ENCODE measurements around the gene MRM3.
"Not testable (repeated sequence)": the region's sequence is repeated elsewhere in the genome, so short reads cannot be mapped to it uniquely, and the experiment has no call there.

The MRM3 gene

GRCh38 chr17:781805-782731, at the start of gene MRM3, which contains the start of gene GLOD4:
TSS of gene MRM3 (plus strand) at chr17:782353. CDS start at chr17:782379, 26 bp downstream.
TSS of gene GLOD4 (minus strand) at chr17:782280. CDS start at chr17:782255, 25 bp downstream.
- Mint-ChIP-seq H3K4me3 (peak within 1 kb of the TSS; percentile 97), H3K27me3 (no peaks in the 10 kb centered on the region), H3K27ac (peak within 1 kb of the TSS; percentile 100), H3K36me3 (peaks cover 29% of the 10 kb centered on the region), H3K9me3 (no peaks in the 10 kb centered on the region), H3K4me1 (peaks cover 39% of the 10 kb centered on the region)
- ATAC-seq, result peak; percentile 99

GRCh38 chr17:732902-733720, 49.0 kb upstream of the MRM3 start:
- H3K27ac Mint-ChIP-seq, result peak overlapping the region; percentile 70
- peaks cover under 1% of the 10 kb centered on the region for H3K36me3 Mint-ChIP-seq
- peak; percentile 58 for ATAC-seq
- peak overlapping the region; percentile 86 for H3K4me3 Mint-ChIP-seq
- H3K4me1 Mint-ChIP-seq, result peaks cover 15% of the 10 kb centered on the region
- no peaks in the 10 kb centered on the region for H3K9me3 Mint-ChIP-seq
- no peaks in the 10 kb centered on the region for H3K27me3 Mint-ChIP-seq

- ATAC-seq, result no peak
- H3K4me1 Mint-ChIP-seq, result peaks cover 15% of the 10 kb centered on the region
- H3K9me3 Mint-ChIP-seq, result no peaks in the 10 kb centered on the region
- H3K27ac Mint-ChIP-seq, result no peak overlapping the region
- H3K36me3 Mint-ChIP-seq, result peaks cover 7% of the 10 kb centered on the region
- H3K4me3 Mint-ChIP-seq, result peak overlapping the region; percentile 86
- H3K27me3 Mint-ChIP-seq, result no peaks in the 10 kb centered on the region
These were observed 48.4 kb upstream of the MRM3 start for GRCh38 chr17:733743-734142.

- Mint-ChIP-seq H3K27me3 (no peaks in the 10 kb centered on the region), H3K4me1 (peaks cover 30% of the 10 kb centered on the region), H3K4me3 (no peak overlapping the region), H3K27ac (no peak overlapping the region), H3K36me3 (peaks cover 12% of the 10 kb centered on the region), H3K9me3 (no peaks in the 10 kb centered on the region)
- ATAC-seq, result no peak
These were observed 44.5 kb upstream of the MRM3 start for GRCh38 chr17:737561-738113.

GRCh38 chr17:740240-741017, 41.7 kb upstream of the MRM3 start:
- peak; percentile 99 for ATAC-seq
- H3K4me1 Mint-ChIP-seq, result peaks cover 20% of the 10 kb centered on the region
- peak overlapping the region; percentile 28 for H3K4me3 Mint-ChIP-seq
- H3K27me3 Mint-ChIP-seq, result no peaks in the 10 kb centered on the region
- H3K9me3 Mint-ChIP-seq, result no peaks in the 10 kb centered on the region
- H3K36me3 Mint-ChIP-seq, result peaks cover 38% of the 10 kb centered on the region
- H3K27ac Mint-ChIP-seq, result peak overlapping the region; percentile 64

GRCh38 chr17:742147-742793, 39.9 kb upstream of the MRM3 start:
- peaks cover 20% of the 10 kb centered on the region for H3K4me1 Mint-ChIP-seq
- H3K36me3 Mint-ChIP-seq, result peaks cover 53% of the 10 kb centered on the region
- ATAC-seq, result no peak
- H3K4me3 Mint-ChIP-seq, result no peak overlapping the region
- H3K9me3 Mint-ChIP-seq, result no peaks in the 10 kb centered on the region
- H3K27ac Mint-ChIP-seq, result no peak overlapping the region
- no peaks in the 10 kb centered on the region for H3K27me3 Mint-ChIP-seq

GRCh38 chr17:743139-743538, 39.0 kb upstream of the MRM3 start:
- Mint-ChIP-seq H3K36me3 (peaks cover 57% of the 10 kb centered on the region), H3K4me3 (no peak overlapping the region), H3K27ac (no peak overlapping the region)

GRCh38 chr17:744937-745336, 37.2 kb upstream of the MRM3 start:
- Mint-ChIP-seq H3K27ac (no peak overlapping the region), H3K36me3 (peaks cover 57% of the 10 kb centered on the region), H3K4me1 (peaks cover 32% of the 10 kb centered on the region), H3K9me3 (no peaks in the 10 kb centered on the region), H3K4me3 (no peak overlapping the region), H3K27me3 (no peaks in the 10 kb centered on the region)
- no peak for ATAC-seq

More at GRCh38 chr17:743139-743538, 39.0 kb upstream of the MRM3 start:
- ATAC-seq, result no peak
- Mint-ChIP-seq H3K4me1 (peaks cover 21% of the 10 kb centered on the region), H3K9me3 (no peaks in the 10 kb centered on the region), H3K27me3 (no peaks in the 10 kb centered on the region)

GRCh38 chr17:745406-745805, 36.7 kb upstream of the MRM3 start:
- H3K36me3 Mint-ChIP-seq, result peaks cover 61% of the 10 kb centered on the region
- no peak overlapping the region for H3K4me3 Mint-ChIP-seq
- peaks cover 33% of the 10 kb centered on the region for H3K4me1 Mint-ChIP-seq
- ATAC-seq, result no peak
- H3K9me3 Mint-ChIP-seq, result no peaks in the 10 kb centered on the region
- no peak overlapping the region for H3K27ac Mint-ChIP-seq
- H3K27me3 Mint-ChIP-seq, result no peaks in the 10 kb centered on the region

GRCh38 chr17:746181-746580, 36.0 kb upstream of the MRM3 start:
- Mint-ChIP-seq H3K36me3 (peaks cover 61% of the 10 kb centered on the region), H3K4me3 (no peak overlapping the region), H3K27me3 (no peaks in the 10 kb centered on the region), H3K27ac (no peak overlapping the region), H3K9me3 (no peaks in the 10 kb centered on the region), H3K4me1 (peaks cover 33% of the 10 kb centered on the region)
- no peak for ATAC-seq

GRCh38 chr17:746783-747629, 35.1 kb upstream of the MRM3 start:
- Mint-ChIP-seq H3K4me3 (no peak overlapping the region), H3K27ac (no peak overlapping the region)
- no peak for ATAC-seq

GRCh38 chr17:748604-749003, 33.5 kb upstream of the MRM3 start:
- not testable (repeated sequence) for H3K4me3 Mint-ChIP-seq, H3K27ac Mint-ChIP-seq, ATAC-seq, H3K9me3 Mint-ChIP-seq, H3K27me3 Mint-ChIP-seq
- Mint-ChIP-seq H3K36me3 (peaks cover 50% of the 10 kb centered on the region), H3K4me1 (peaks cover 38% of the 10 kb centered on the region)

More at GRCh38 chr17:746783-747629, 35.1 kb upstream of the MRM3 start:
- no peaks in the 10 kb centered on the region for H3K27me3 Mint-ChIP-seq
- no peaks in the 10 kb centered on the region for H3K9me3 Mint-ChIP-seq
- H3K4me1 Mint-ChIP-seq, result peaks cover 32% of the 10 kb centered on the region
- H3K36me3 Mint-ChIP-seq, result peaks cover 58% of the 10 kb centered on the region

GRCh38 chr17:749359-749758, 32.8 kb upstream of the MRM3 start:
- H3K9me3 Mint-ChIP-seq, H3K4me3 Mint-ChIP-seq, H3K27ac Mint-ChIP-seq, ATAC-seq, H3K27me3 Mint-ChIP-seq: not testable (repeated sequence)
- Mint-ChIP-seq H3K36me3 (peaks cover 42% of the 10 kb centered on the region), H3K4me1 (peaks cover 38% of the 10 kb centered on the region)
